HepG2 (cell line): ENCODE results near the gene GH2.

Source experiments
- EP300 ChIP-seq, 3 experiments: sonication (generic) in 1 of 3; formaldehyde crosslinking in 1 of 3; IDR thresholded peaks; 2 replicates each; pipeline versions ENCODE4 v1.5.1 to v1.6.1; 2011 to 2020; ENCODE audit warnings: low read depth in 2 of 3, low read length in 2 of 3, borderline replicate concordance in 1 of 3, improper control_type of control experiment in 1 of 3, mild to moderate bottlenecking in 1 of 3, missing genetic modification reagents in 1 of 3, moderate library complexity in 1 of 3
- HNRNPUL1 ChIP-seq: fragments of 200-400 bp; formaldehyde crosslinking; IDR thresholded peaks from 2 replicates; pipeline ENCODE4 v1.6.1; 2017; ENCODE audit warnings: low read depth, mild to moderate bottlenecking, low read length, moderate library complexity
- JUND ChIP-seq: sonication (generic); formaldehyde crosslinking; IDR thresholded peaks from 2 replicates; pipeline ENCODE4 v1.8.0; 2022; ENCODE audit warnings: mild to moderate bottlenecking, missing genetic modification reagents
- NBN ChIP-seq: fragments of 450-650 bp; conservative IDR thresholded peaks from 2 replicates; pipeline ENCODE4 v1.6.1; 2017
- NR2F1 ChIP-seq, 2 experiments: fragments of 450-650 bp in 1 of 2; formaldehyde crosslinking in 1 of 2; IDR thresholded peaks; 2 replicates each; pipeline versions ENCODE4 v1.5.0 to v1.6.1; 2016 to 2020; ENCODE audit warnings: mild to moderate bottlenecking in 1 of 2, missing compliant biosample characterization in 1 of 2, missing genetic modification reagents in 1 of 2, moderate library complexity in 1 of 2
- ZBTB40 ChIP-seq, 2 experiments: fragments of 450-650 bp in 1 of 2; sonication (generic) in 1 of 2; formaldehyde crosslinking in 1 of 2; IDR thresholded peaks; 2 replicates each; pipeline versions ENCODE4 v1.6.1 to v1.8.0; 2016 to 2022; ENCODE audit warnings: antibody characterized with exemption in 1 of 2, mild to moderate bottlenecking in 1 of 2, missing genetic modification reagents in 1 of 2
- ZNF274 ChIP-seq: sonication (generic); formaldehyde crosslinking; IDR thresholded peaks from 2 replicates; pipeline ENCODE4 v1.5.1; 2020; ENCODE audit warnings: mild to moderate bottlenecking, missing genetic modification reagents
- TF ChIP-seq, protein P1 (sequence below): IDR thresholded peaks from 2 replicates; pipeline ENCODE4 v1.6.1; 2012; ENCODE audit warnings: inconsistent platforms
- TF ChIP-seq, protein P2 (sequence below): sonication (generic); formaldehyde crosslinking; IDR thresholded peaks from 2 replicates; pipeline ENCODE4 v1.5.0; 2020; ENCODE audit warnings: mild to moderate bottlenecking, missing genetic modification reagents, moderate library complexity

- TF ChIP-seq ZBTB40 (IDR thresholded peaks at IDR 0.05): no peak
- TF ChIP-seq ZBTB40 (CRISPR knock-in tag; IDR thresholded peaks at IDR 0.05): peak; percentile 88
- no peak for TF ChIP-seq HNRNPUL1
- TF ChIP-seq NR2F1 (CRISPR knock-in tag; IDR thresholded peaks at IDR 0.05): no peak
- peak; percentile 84; the same call in 1 of the 2 replicates for TF ChIP-seq ZNF274 (CRISPR knock-in tag)
- TF ChIP-seq, protein P1, sequence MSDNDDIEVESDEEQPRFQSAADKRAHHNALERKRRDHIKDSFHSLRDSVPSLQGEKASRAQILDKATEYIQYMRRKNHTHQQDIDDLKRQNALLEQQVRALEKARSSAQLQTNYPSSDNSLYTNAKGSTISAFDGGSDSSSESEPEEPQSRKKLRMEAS: peak; percentile 20; the same call in 1 of the 2 replicates
- TF ChIP-seq EP300 (IDR thresholded peaks at IDR 0.05; ENCODE audit: low read depth in 2 of 2, low read length in 2 of 2): no peak
- TF ChIP-seq EP300 (CRISPR knock-in tag; IDR thresholded peaks at IDR 0.05; ENCODE audit: borderline replicate concordance): no peak
- TF ChIP-seq, protein P2, sequence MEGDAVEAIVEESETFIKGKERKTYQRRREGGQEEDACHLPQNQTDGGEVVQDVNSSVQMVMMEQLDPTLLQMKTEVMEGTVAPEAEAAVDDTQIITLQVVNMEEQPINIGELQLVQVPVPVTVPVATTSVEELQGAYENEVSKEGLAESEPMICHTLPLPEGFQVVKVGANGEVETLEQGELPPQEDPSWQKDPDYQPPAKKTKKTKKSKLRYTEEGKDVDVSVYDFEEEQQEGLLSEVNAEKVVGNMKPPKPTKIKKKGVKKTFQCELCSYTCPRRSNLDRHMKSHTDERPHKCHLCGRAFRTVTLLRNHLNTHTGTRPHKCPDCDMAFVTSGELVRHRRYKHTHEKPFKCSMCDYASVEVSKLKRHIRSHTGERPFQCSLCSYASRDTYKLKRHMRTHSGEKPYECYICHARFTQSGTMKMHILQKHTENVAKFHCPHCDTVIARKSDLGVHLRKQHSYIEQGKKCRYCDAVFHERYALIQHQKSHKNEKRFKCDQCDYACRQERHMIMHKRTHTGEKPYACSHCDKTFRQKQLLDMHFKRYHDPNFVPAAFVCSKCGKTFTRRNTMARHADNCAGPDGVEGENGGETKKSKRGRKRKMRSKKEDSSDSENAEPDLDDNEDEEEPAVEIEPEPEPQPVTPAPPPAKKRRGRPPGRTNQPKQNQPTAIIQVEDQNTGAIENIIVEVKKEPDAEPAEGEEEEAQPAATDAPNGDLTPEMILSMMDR (CRISPR knock-in tag): no peak
- no peak for TF ChIP-seq NBN
- TF ChIP-seq JUND (CRISPR knock-in tag): no peak
Observed at GRCh38 chr17:63841350-63842172, 40.2 kb downstream of the GH2 start.
